PC-9 (cell line): Measurements from ENCODE around the gene VGLL1. TPM values are rescaled to one million over a fixed set of nuclear protein-coding genes. Genes with fewer than 3 reads are reported as not detected.

Source experiments
- BruUV-seq: library from RNA; stranded (reverse); fragments of 400-500 nt; replicated peaks from 2 replicates; lab custom pipeline; 2021; lab: Mats Ljungman, UMichigan
- CTCF ChIA-PET: fragments of 300-600 bp; sonication (Branson Sonifier 250); formaldehyde crosslinking; loops from one replicate; lab custom pipeline; 2022; ENCODE audit warnings: antibody characterized with exemption; lab: Charles Lee
- POLR2A ChIA-PET: fragments of 300-600 bp; sonication (Branson Sonifier 250); formaldehyde crosslinking; loops from one replicate; lab custom pipeline; 2022; ENCODE audit warnings: antibody characterized with exemption; ENCODE audit not compliant: unreplicated experiment; lab: Charles Lee
- DNase-seq, 2 experiments: peaks; one replicate each; pipeline versions ENCODE4 v3.0.0 to v3.0.0-alpha.2; 2015 to 2022; ENCODE audit warnings: mixed read lengths in 1 of 2
- H2AFZ ChIP-seq: fragments of 200-600 bp; sonication (generic); 2 replicates; pipeline ENCODE4 v1.8.1; 2017; ENCODE audit warnings: antibody characterized with exemption
- H3F3A ChIP-seq: fragments of 200-600 bp; sonication (generic); 2 replicates; pipeline ENCODE4 v1.8.1; 2017; ENCODE audit warnings: antibody characterized with exemption, mild to moderate bottlenecking, low read depth; ENCODE audit not compliant: insufficient read depth
- H3K27ac ChIP-seq: fragments of 200-600 bp; sonication (generic); 2 replicates; pipeline ENCODE4 v1.6.1; 2016; ENCODE audit warnings: mixed run types
- H3K27me3 ChIP-seq: fragments of 200-600 bp; sonication (generic); 2 replicates; pipeline ENCODE4 v1.6.1; 2016; ENCODE audit warnings: low read depth, mixed run types; ENCODE audit not compliant: insufficient read depth
- H3K36me3 ChIP-seq: fragments of 200-600 bp; sonication (generic); 2 replicates; pipeline ENCODE4 v1.6.1; 2016; ENCODE audit warnings: low read depth, mixed run types
- H3K4me1 ChIP-seq: fragments of 200-600 bp; sonication (generic); replicated peaks from 2 replicates; pipeline ENCODE4 v1.6.1; 2016; ENCODE audit warnings: mixed run types; ENCODE audit not compliant: insufficient read depth
- H3K4me2 ChIP-seq: fragments of 200-600 bp; sonication (generic); 2 replicates; pipeline ENCODE4 v1.6.1; 2017; ENCODE audit warnings: mixed run types
- H3K4me3 ChIP-seq: fragments of 200-600 bp; sonication (generic); 2 replicates; pipeline ENCODE4 v1.6.1; 2016; ENCODE audit warnings: mixed run types
- H3K79me2 ChIP-seq: fragments of 200-600 bp; sonication (generic); 2 replicates; pipeline ENCODE4 v1.6.1; 2017; ENCODE audit warnings: low read depth, mixed run types
- H3K9me2 ChIP-seq: fragments of 200-600 bp; sonication (generic); 2 replicates; pipeline ENCODE4 v1.8.1; 2017; ENCODE audit warnings: mild to moderate bottlenecking; ENCODE audit not compliant: insufficient read depth
- H3K9me3 ChIP-seq: fragments of 200-600 bp; sonication (generic); 2 replicates; pipeline ENCODE4 v1.8.1; 2016; ENCODE audit warnings: low read depth; ENCODE audit not compliant: insufficient read depth
- H4K20me1 ChIP-seq: fragments of 200-600 bp; sonication (generic); 2 replicates; pipeline ENCODE4 v1.8.1; 2017; ENCODE audit not compliant: insufficient read depth
- EZH2 ChIP-seq: fragments of 200-600 bp; sonication (generic); IDR thresholded peaks from 2 replicates; pipeline ENCODE4 v1.8.0; 2017; ENCODE audit warnings: antibody characterized with exemption, low read depth
- intact Hi-C: fragments of 100-400 bp; cut with micrococcal nuclease; formaldehyde crosslinking; loops from one replicate; pipeline ENCODE4 v1.10.0; 2022; ENCODE audit not compliant: unreplicated experiment
- microRNA-seq: library from miRNA; unstranded; fragments of <30 nt; microRNA quantifications from one replicate; pipeline ENCODE4 v1.2.0, GENCODE V29; 2021; ENCODE audit warnings: borderline number of aligned reads, borderline replicate concordance
- total RNA-seq: library from RNA; stranded (reverse); gene quantifications from 2 replicates; pipeline ENCODE4 v1.2.3, GENCODE V29; 2021
- TF ChIP-seq, protein P1 (sequence below): fragments of 200-600 bp; sonication (generic); conservative IDR thresholded peaks from 2 replicates; pipeline ENCODE4 v1.6.1; 2017; ENCODE audit warnings: mixed run types, antibody characterized with exemption, mild to moderate bottlenecking, moderate library complexity

The VGLL1 gene
- total RNA-seq, 1 experiment from 2014 or later, result 154 TPM

DNA sequence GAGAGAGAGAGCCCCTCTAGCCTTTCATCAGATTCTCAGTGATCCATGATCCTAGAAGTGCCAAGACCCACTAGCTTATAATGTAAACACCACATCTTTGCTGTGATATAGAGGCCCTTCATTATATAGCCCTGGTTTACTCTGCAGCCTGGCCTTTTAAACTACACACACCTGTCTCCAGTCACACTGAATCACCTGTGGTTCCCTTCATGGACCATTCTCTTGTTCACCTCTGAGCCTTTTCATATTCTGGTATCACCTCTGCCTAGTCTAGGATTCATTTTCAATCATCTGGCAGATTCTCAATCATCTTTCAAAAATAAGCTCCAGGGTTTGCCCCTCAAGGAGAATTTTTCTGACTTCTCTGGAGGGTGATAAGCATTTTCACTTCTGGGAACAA lies 65.9 kb downstream of the VGLL1 start:
- no peak overlapping the region for H3K4me3 ChIP-seq
- intact Hi-C loops, result no loop called here
- H2AFZ ChIP-seq, result no peak overlapping the region
- peaks cover 4% of the 10 kb centered on the region; the same call in 1 of the 2 replicates for H3K36me3 ChIP-seq
- no peaks in the 10 kb centered on the region for H3K79me2 ChIP-seq
- no TSS peak for BruUV-seq
- H3K9me3 ChIP-seq, result peaks cover 11% of the 10 kb centered on the region; the same call in 1 of the 2 replicates
- no peaks in the 10 kb centered on the region for H3K4me1 ChIP-seq
- no peak overlapping the region for H3K27ac ChIP-seq
- H3K4me2 ChIP-seq, result no peak overlapping the region
- no peaks in the 10 kb centered on the region for H4K20me1 ChIP-seq
- POLR2A ChIA-PET, result no interaction called here
- H3F3A ChIP-seq, result no peaks in the 10 kb centered on the region
- no peaks in the 10 kb centered on the region for H3K9me2 ChIP-seq
- DNase-seq, result no peak
- CTCF ChIA-PET, result no interaction called here
- no peaks in the 10 kb centered on the region for H3K27me3 ChIP-seq
- TF ChIP-seq, protein P1, sequence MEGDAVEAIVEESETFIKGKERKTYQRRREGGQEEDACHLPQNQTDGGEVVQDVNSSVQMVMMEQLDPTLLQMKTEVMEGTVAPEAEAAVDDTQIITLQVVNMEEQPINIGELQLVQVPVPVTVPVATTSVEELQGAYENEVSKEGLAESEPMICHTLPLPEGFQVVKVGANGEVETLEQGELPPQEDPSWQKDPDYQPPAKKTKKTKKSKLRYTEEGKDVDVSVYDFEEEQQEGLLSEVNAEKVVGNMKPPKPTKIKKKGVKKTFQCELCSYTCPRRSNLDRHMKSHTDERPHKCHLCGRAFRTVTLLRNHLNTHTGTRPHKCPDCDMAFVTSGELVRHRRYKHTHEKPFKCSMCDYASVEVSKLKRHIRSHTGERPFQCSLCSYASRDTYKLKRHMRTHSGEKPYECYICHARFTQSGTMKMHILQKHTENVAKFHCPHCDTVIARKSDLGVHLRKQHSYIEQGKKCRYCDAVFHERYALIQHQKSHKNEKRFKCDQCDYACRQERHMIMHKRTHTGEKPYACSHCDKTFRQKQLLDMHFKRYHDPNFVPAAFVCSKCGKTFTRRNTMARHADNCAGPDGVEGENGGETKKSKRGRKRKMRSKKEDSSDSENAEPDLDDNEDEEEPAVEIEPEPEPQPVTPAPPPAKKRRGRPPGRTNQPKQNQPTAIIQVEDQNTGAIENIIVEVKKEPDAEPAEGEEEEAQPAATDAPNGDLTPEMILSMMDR, result no peak
- TF ChIP-seq EZH2, result no peak

GRCh38 chrX:136598631-136599030 lies 66.6 kb downstream of the VGLL1 start:
- intact Hi-C loops, result no loop called here

DNA sequence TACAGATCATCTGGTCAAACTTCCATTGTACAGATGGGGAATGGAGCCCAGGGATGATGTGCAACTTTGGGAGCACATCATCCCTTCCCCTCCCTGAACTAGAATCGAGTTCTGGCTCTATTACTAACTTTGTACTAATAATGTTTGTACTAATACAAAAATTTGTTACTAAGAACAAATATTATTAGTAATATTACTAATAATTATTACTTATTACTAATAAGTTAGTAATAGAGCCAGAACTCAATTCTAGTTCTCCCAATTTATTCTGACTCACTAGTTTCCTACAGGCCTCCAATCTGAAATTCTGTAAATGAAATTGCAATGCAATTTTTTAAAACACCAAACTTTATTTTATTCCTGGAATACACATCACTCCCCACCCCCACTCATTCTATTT lies 68.0 kb downstream of the VGLL1 start:
- H3K27me3 ChIP-seq, result no peaks in the 10 kb centered on the region
- H3K36me3 ChIP-seq, result no peaks in the 10 kb centered on the region
- H3K4me2 ChIP-seq, result no peak overlapping the region
- no peaks in the 10 kb centered on the region for H4K20me1 ChIP-seq
- intact Hi-C loops, result no loop called here
- no peaks in the 10 kb centered on the region for H3K9me3 ChIP-seq
- H2AFZ ChIP-seq, result no peak overlapping the region
- no peaks in the 10 kb centered on the region for H3F3A ChIP-seq
- no peak for DNase-seq
- ChIA-PET POLR2A (no interaction called here), CTCF (no interaction called here)
- no peaks in the 10 kb centered on the region for H3K79me2 ChIP-seq
- no TSS peak for BruUV-seq
- no peaks in the 10 kb centered on the region for H3K9me2 ChIP-seq
- no peak overlapping the region for H3K4me3 ChIP-seq
- no peak overlapping the region for H3K27ac ChIP-seq
- no peaks in the 10 kb centered on the region for H3K4me1 ChIP-seq
- no peak for TF ChIP-seq EZH2
- TF ChIP-seq, protein P1, result no peak

More at GRCh38 chrX:136598631-136599030, 66.6 kb downstream of the VGLL1 start:
- Histone ChIP-seq H3K9me2 (no peaks in the 10 kb centered on the region), H3K4me2 (no peak overlapping the region), H3K27ac (no peak overlapping the region), H3K9me3 (peaks cover 4% of the 10 kb centered on the region; the same call in 1 of the 2 replicates), H2AFZ (no peak overlapping the region), H4K20me1 (no peaks in the 10 kb centered on the region), H3K36me3 (peaks cover 2% of the 10 kb centered on the region; the same call in 1 of the 2 replicates), H3K27me3 (no peaks in the 10 kb centered on the region), H3F3A (no peaks in the 10 kb centered on the region), H3K4me1 (no peaks in the 10 kb centered on the region), H3K4me3 (no peak overlapping the region), H3K79me2 (no peaks in the 10 kb centered on the region)
- ChIA-PET CTCF (no interaction called here), POLR2A (no interaction called here)
- no peak for DNase-seq
- no TSS peak for BruUV-seq
- TF ChIP-seq, protein P1, result no peak
- TF ChIP-seq EZH2, result no peak

Small RNAs within 50 kb of the gene (microRNA-seq; reads per million reads assigned to microRNA genes)
- gene MIR934, result 428 reads per million, percentile 67 among the genes with 10 or more reads in this experiment

Other genes starting within 250 kb of the VGLL1 start
- gene ADGRG4, start 231.3 kb upstream of the VGLL1 start, total RNA-seq, result not detected in 2 replicates
- gene BRS3, start 44.3 kb upstream of the VGLL1 start, total RNA-seq, result not detected in 2 replicates
- gene HTATSF1, start 34.6 kb upstream of the VGLL1 start, total RNA-seq, result 64.3 and 72.4 TPM in 2 replicates
- gene CD40LG, start 115.9 kb downstream of the VGLL1 start, total RNA-seq, result not detected in 2 replicates
- gene ARHGEF6, start 248.7 kb downstream of the VGLL1 start, total RNA-seq, result 0.08 and 0.09 TPM in 2 replicates